ENCODE data around the gene RALB. TPM values are rescaled to one million over a fixed set of nuclear protein-coding genes. Genes with fewer than 3 reads are reported as not detected.
"Not testable (repeated sequence)": the region's sequence is repeated elsewhere in the genome, so short reads cannot be mapped to it uniquely, and the experiment has no call there.

RALB gene
- polyA plus RNA-seq, 1 of the 3 experiments (the other 2 are of a cell fraction), result 37.2 TPM

- 81% methylated on average over 13 of the region's 18 CpGs for WGBS (ENCODE audit: low lambda C conversion rate)
- CTCF ChIA-PET, result interaction anchor here (0.6 to 3.8 kb wide), 3 partner anchors 15 to 782 kb away, joined by 3 to 9 read pairs (median 4); no protein-coding TSS in a partner anchor
- POLR2A ChIA-PET, result no interaction called here
Observed at GRCh38 chr2:120319686-120320317, 67.2 kb downstream of the RALB start.

GRCh38 chr2:120320318-120320851 is 67.7 kb downstream of the RALB start:
- no peak for TF ChIP-seq ZBTB33 (IDR thresholded peaks at IDR 0.05; ENCODE audit: borderline replicate concordance, low read depth)
- no peak for TF ChIP-seq NFIC (IDR thresholded peaks at IDR 0.05; ENCODE audit: borderline replicate concordance)
- TF ChIP-seq MAX (IDR thresholded peaks at IDR 0.05; ENCODE audit: low read depth), result no peak
- TF ChIP-seq GABPA (IDR thresholded peaks at IDR 0.05; ENCODE audit: low read depth), result no peak
- no peak for TF ChIP-seq RCOR1 (IDR thresholded peaks at IDR 0.05; ENCODE audit: low read length)
- TF ChIP-seq RFX5 (IDR thresholded peaks at IDR 0.05; ENCODE audit: low read length), result no peak

More at GRCh38 chr2:120319686-120320317, 67.2 kb downstream of the RALB start:
- H3K27me3 ChIP-seq (ENCODE audit: insufficient read depth), result no peaks in the 10 kb centered on the region
- H4K20me1 ChIP-seq (ENCODE audit: insufficient read depth), result no peaks in the 10 kb centered on the region
- no peaks in the 10 kb centered on the region for H3K9me3 ChIP-seq
- no peak overlapping the region for H3K9ac ChIP-seq
- TF ChIP-seq PBX3 (IDR thresholded peaks at IDR 0.05), result no peak
- TF ChIP-seq SMC3 (IDR thresholded peaks at IDR 0.05; ENCODE audit: low read depth, low read length), result no peak
- H3F3A ChIP-seq (replicated peaks; ENCODE audit: insufficient read depth), result no peaks in the 10 kb centered on the region
- no peak for DNase-seq
- H3K4me1 ChIP-seq (ENCODE audit: control insufficient read depth in 1 of 2, insufficient read depth in 2 of 2, low read depth in 1 of 2, low read length in 1 of 2), result peaks cover 0 to 2% of the 10 kb centered on the region in 2 experiments; a peak in 1 of 4 replicates
- no peaks in the 10 kb centered on the region for H3K36me3 ChIP-seq (replicated peaks in 1 of 2; ENCODE audit: control insufficient read depth in 1 of 2, insufficient read depth in 2 of 2, low read length in 1 of 2)
- H3K4me3 ChIP-seq (ENCODE audit: low read depth in 2 of 2, low read length in 1 of 2), result no peak overlapping the region
- H3K27ac ChIP-seq (ENCODE audit: low read depth in 2 of 2, low read length in 1 of 2), result no peak overlapping the region
- H3K79me2 ChIP-seq (ENCODE audit: insufficient read depth), result no peaks in the 10 kb centered on the region
- H3K9me2 ChIP-seq, result no peaks in the 10 kb centered on the region
- H2AFZ ChIP-seq (ENCODE audit: low read depth), result no peak overlapping the region
- H3K4me2 ChIP-seq, result no peak overlapping the region

GRCh38 chr2:120320887-120321556 is 68.4 kb downstream of the RALB start:
- not testable (repeated sequence) for H4K20me1 ChIP-seq (ENCODE audit: insufficient read depth); H3K79me2 ChIP-seq (ENCODE audit: insufficient read depth)

More at GRCh38 chr2:120320318-120320851, 67.7 kb downstream of the RALB start:
- Histone ChIP-seq H2AFZ (ENCODE audit: low read depth) (no peak overlapping the region), H3K9me3 (no peaks in the 10 kb centered on the region), H3K9me2 (no peaks in the 10 kb centered on the region), H3K4me1 (ENCODE audit: control insufficient read depth in 1 of 2, insufficient read depth in 2 of 2, low read depth in 1 of 2, low read length in 1 of 2) (peaks cover 0 to 2% of the 10 kb centered on the region in 2 experiments; a peak in 1 of 4 replicates), H3K36me3 (replicated peaks in 1 of 2; ENCODE audit: control insufficient read depth in 1 of 2, insufficient read depth in 2 of 2, low read length in 1 of 2) (no peaks in the 10 kb centered on the region), H3K27me3 (ENCODE audit: insufficient read depth) (no peaks in the 10 kb centered on the region; the same call in 1 of the 2 replicates), H3K4me3 (ENCODE audit: low read depth in 2 of 2, low read length in 1 of 2) (no peak overlapping the region), H3K4me2 (no peak overlapping the region), H3F3A (replicated peaks; ENCODE audit: insufficient read depth) (no peaks in the 10 kb centered on the region), H3K9ac (no peak overlapping the region), H3K27ac (ENCODE audit: low read depth in 2 of 2, low read length in 1 of 2) (no peak overlapping the region), H4K20me1 (ENCODE audit: insufficient read depth) (no peaks in the 10 kb centered on the region), H3K79me2 (ENCODE audit: insufficient read depth) (no peaks in the 10 kb centered on the region)
- WGBS (ENCODE audit: low lambda C conversion rate), result 65% methylated on average over 9 of the region's 10 CpGs
- ChIA-PET POLR2A (no interaction called here), CTCF (interaction anchor here (0.6 to 3.8 kb wide), 3 partner anchors 15 to 782 kb away, joined by 3 to 9 read pairs (median 4); no protein-coding TSS in a partner anchor)
- no peak for DNase-seq

More at GRCh38 chr2:120320887-120321556, 68.4 kb downstream of the RALB start:
- POLR2A ChIA-PET; H3F3A ChIP-seq (replicated peaks; ENCODE audit: insufficient read depth); H3K27ac ChIP-seq (ENCODE audit: low read depth in 2 of 2, low read length in 1 of 2); H3K9me2 ChIP-seq; H3K4me3 ChIP-seq (ENCODE audit: low read depth in 2 of 2, low read length in 1 of 2); H3K4me1 ChIP-seq (ENCODE audit: control insufficient read depth in 1 of 2, insufficient read depth in 2 of 2, low read depth in 1 of 2, low read length in 1 of 2); H3K9ac ChIP-seq; H3K36me3 ChIP-seq (replicated peaks in 1 of 2; ENCODE audit: control insufficient read depth in 1 of 2, insufficient read depth in 2 of 2, low read length in 1 of 2); H3K9me3 ChIP-seq; DNase-seq; H2AFZ ChIP-seq (ENCODE audit: low read depth); H3K4me2 ChIP-seq; H3K27me3 ChIP-seq (ENCODE audit: insufficient read depth): not testable (repeated sequence)
- CTCF ChIA-PET, result interaction anchor here (1.0 to 3.8 kb wide), 3 partner anchors 8 to 360 kb away, joined by 3 to 9 read pairs (median 6); no protein-coding TSS in a partner anchor
- 80% methylated on average over 5 of the region's 5 CpGs for WGBS (ENCODE audit: low lambda C conversion rate)

Measured in SK-N-SH (cell line).